Right lobe of liver (tissue), 4 donors: ENCODE results near the gene RIMS1.

ENCODE experiments used
- POLR2A ChIP-seq: fragments of 450-650 bp; IDR thresholded peaks from one replicate; pipeline ENCODE4 v1.6.1; 2017; ENCODE audit warnings: antibody characterized with exemption, mild to moderate bottlenecking
- TF ChIP-seq, protein P1 (sequence below), 4 donors: fragments of 200-600 bp in 3 of 4; fragments of 450-650 bp in 1 of 4; IDR thresholded peaks; one replicate each; pipeline versions ENCODE4 v1.5.1 to v1.8.0; 2016 to 2022; ENCODE audit warnings: antibody characterized with exemption in 4 of 4, mild to moderate bottlenecking in 2 of 4
- donor health status: DM: no; HTN: no; CAD: no.
- donor health status: DM: no; HTN: no; CAD: no.
- donor health status: DM: no; HTN: yes; CAD: no.

DNA sequence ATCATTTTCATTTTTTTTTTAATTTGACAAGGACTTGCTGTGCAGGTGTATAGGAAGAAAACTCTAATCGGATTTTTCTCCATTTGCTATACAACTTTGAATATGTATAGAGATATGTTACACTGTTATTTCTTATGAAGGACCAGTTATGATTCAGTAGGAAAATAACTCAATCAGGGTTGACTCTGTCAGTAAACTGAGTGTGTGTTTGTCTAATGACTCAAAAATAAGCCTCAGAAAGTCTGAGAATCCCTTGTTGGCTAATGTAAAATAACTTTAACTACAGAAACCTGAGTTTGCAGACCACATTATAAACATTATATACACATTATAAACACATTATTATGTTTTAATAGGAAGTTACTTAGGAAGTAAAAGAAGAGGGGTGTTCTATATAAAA lies 352.6 kb downstream of the RIMS1 start:
- TF ChIP-seq POLR2A = no peak
- TF ChIP-seq, protein P1, sequence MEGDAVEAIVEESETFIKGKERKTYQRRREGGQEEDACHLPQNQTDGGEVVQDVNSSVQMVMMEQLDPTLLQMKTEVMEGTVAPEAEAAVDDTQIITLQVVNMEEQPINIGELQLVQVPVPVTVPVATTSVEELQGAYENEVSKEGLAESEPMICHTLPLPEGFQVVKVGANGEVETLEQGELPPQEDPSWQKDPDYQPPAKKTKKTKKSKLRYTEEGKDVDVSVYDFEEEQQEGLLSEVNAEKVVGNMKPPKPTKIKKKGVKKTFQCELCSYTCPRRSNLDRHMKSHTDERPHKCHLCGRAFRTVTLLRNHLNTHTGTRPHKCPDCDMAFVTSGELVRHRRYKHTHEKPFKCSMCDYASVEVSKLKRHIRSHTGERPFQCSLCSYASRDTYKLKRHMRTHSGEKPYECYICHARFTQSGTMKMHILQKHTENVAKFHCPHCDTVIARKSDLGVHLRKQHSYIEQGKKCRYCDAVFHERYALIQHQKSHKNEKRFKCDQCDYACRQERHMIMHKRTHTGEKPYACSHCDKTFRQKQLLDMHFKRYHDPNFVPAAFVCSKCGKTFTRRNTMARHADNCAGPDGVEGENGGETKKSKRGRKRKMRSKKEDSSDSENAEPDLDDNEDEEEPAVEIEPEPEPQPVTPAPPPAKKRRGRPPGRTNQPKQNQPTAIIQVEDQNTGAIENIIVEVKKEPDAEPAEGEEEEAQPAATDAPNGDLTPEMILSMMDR (IDR thresholded peaks at IDR 0.05) = no peak
